SK-N-SH (cell line): ENCODE measurements around the gene FYN. TPM values are rescaled to one million over a fixed set of nuclear protein-coding genes. Genes with fewer than 3 reads are reported as not detected.
"Not testable (repeated sequence)": the region's sequence is repeated elsewhere in the genome, so short reads cannot be mapped to it uniquely, and the experiment has no call there.

ENCODE experiments used
- CTCF ChIA-PET: fragments of 300-600, 350-600 bp; formaldehyde crosslinking; extraction: SDS; loops from one replicate; lab custom pipeline; 2021; lab: Yijun Ruan, JAX
- POLR2A ChIA-PET: fragments of 350-600 bp; sonication (Branson Sonifier 250); formaldehyde crosslinking; extraction: SDS; loops from one replicate; lab custom pipeline; 2020; ENCODE audit warnings: antibody characterized with exemption, inconsistent platforms; lab: Yijun Ruan, JAX
- DNase-seq: peaks from one replicate; pipeline ENCODE4 v3.0.0; 2012
- H2AFZ ChIP-seq: fragments of 200-600 bp; sonication (generic); 2 replicates; pipeline ENCODE4 v1.8.1; 2016; ENCODE audit warnings: antibody characterized with exemption, mild to moderate bottlenecking, low read depth
- H3F3A ChIP-seq: fragments of 200-600 bp; sonication (generic); replicated peaks from 2 replicates; pipeline ENCODE3; 2016; ENCODE audit warnings: antibody characterized with exemption, mild to moderate bottlenecking; ENCODE audit not compliant: insufficient read depth
- H3K27ac ChIP-seq, 2 experiments: fragments of 200-500 bp in 1 of 2; fragments of 200-600 bp in 1 of 2; sonication (Bioruptor generic) in 1 of 2; sonication (generic), shearing (Covaris generic) in 1 of 2; 2 replicates each; pipeline versions ENCODE4 v1.5.1 to v1.6.1; 2014 to 2016; ENCODE audit warnings: low read depth in 2 of 2, inconsistent platforms in 1 of 2, low read length in 1 of 2, mild to moderate bottlenecking in 1 of 2, mixed read lengths in 1 of 2
- H3K27me3 ChIP-seq: fragments of 200-600 bp; sonication (generic), shearing (Covaris generic); 2 replicates; pipeline ENCODE4 v1.6.1; 2016; ENCODE audit warnings: mixed run types; ENCODE audit not compliant: insufficient read depth
- H3K36me3 ChIP-seq, 2 experiments: fragments of 200-500 bp in 1 of 2; fragments of 200-600 bp in 1 of 2; sonication (Bioruptor generic) in 1 of 2; sonication (generic) in 1 of 2; replicated peaks in 1 of 2; 2 replicates each; pipeline versions ENCODE3 to v1.5.1; 2014 to 2016; ENCODE audit warnings: low read length in 1 of 2, mild to moderate bottlenecking in 1 of 2; ENCODE audit not compliant: insufficient read depth in 2 of 2, control insufficient read depth in 1 of 2
- H3K4me1 ChIP-seq, 2 experiments: fragments of 200-500 bp in 1 of 2; fragments of 200-600 bp in 1 of 2; sonication (Bioruptor generic) in 1 of 2; sonication (generic), shearing (Covaris generic) in 1 of 2; 2 replicates each; pipeline versions ENCODE4 v1.5.1 to v1.6.1; 2014 to 2016; ENCODE audit warnings: low read depth in 1 of 2, low read length in 1 of 2, mixed run types in 1 of 2; ENCODE audit not compliant: insufficient read depth in 2 of 2, control insufficient read depth in 1 of 2
- H3K4me2 ChIP-seq: fragments of 200-600 bp; sonication (generic), shearing (Covaris generic); 2 replicates; pipeline ENCODE4 v1.6.1; 2017; ENCODE audit warnings: mixed run types
- H3K4me3 ChIP-seq, 2 experiments: fragments of 200-500 bp in 1 of 2; fragments of 200-600 bp in 1 of 2; sonication (Bioruptor generic) in 1 of 2; sonication (generic), shearing (Covaris generic) in 1 of 2; 2 replicates each; pipeline versions ENCODE4 v1.5.1 to v1.8.1; 2014 to 2016; ENCODE audit warnings: low read depth in 2 of 2, inconsistent platforms in 1 of 2, low read length in 1 of 2, mild to moderate bottlenecking in 1 of 2, mixed read lengths in 1 of 2, moderate library complexity in 1 of 2
- H3K79me2 ChIP-seq: fragments of 200-600 bp; sonication (generic); 2 replicates; pipeline ENCODE4 v1.8.1; 2017; ENCODE audit warnings: mild to moderate bottlenecking; ENCODE audit not compliant: insufficient read depth
- H3K9ac ChIP-seq: fragments of 200-600 bp; sonication (generic); 2 replicates; pipeline ENCODE4 v1.6.1; 2017; ENCODE audit warnings: mixed run types
- H3K9me2 ChIP-seq: fragments of 200-600 bp; sonication (generic); 2 replicates; pipeline ENCODE4 v1.6.1; 2017; ENCODE audit warnings: mixed run types
- H3K9me3 ChIP-seq: fragments of 200-600 bp; sonication (generic); 2 replicates; pipeline ENCODE4 v1.6.1; 2017; ENCODE audit warnings: mixed run types, mild to moderate bottlenecking, moderate library complexity
- H4K20me1 ChIP-seq: fragments of 200-600 bp; sonication (generic); 2 replicates; pipeline ENCODE4 v1.6.1; 2017; ENCODE audit warnings: mild to moderate bottlenecking, mixed run types; ENCODE audit not compliant: insufficient read depth
- EP300 ChIP-seq, 2 experiments: IDR thresholded peaks; 2 replicates each; pipeline versions ENCODE4 v1.4.0 to v1.6.1; 2012; ENCODE audit warnings: borderline replicate concordance in 1 of 2, low read depth in 1 of 2, low read length in 1 of 2
- FOXM1 ChIP-seq: IDR thresholded peaks from 2 replicates; pipeline ENCODE4 v1.4.0; 2012; ENCODE audit warnings: low read depth, mild to moderate bottlenecking
- JUND ChIP-seq: IDR thresholded peaks from 2 replicates; pipeline ENCODE4 v1.4.0; 2012
- MXI1 ChIP-seq: IDR thresholded peaks from 2 replicates; pipeline ENCODE4 v1.6.1; 2012; ENCODE audit warnings: mild to moderate bottlenecking, low read depth, low read length, improper control_type of control experiment
- NFIC ChIP-seq: IDR thresholded peaks from 2 replicates; pipeline ENCODE4 v1.4.0; 2012; ENCODE audit warnings: borderline replicate concordance
- POLR2AphosphoS5 ChIP-seq: IDR thresholded peaks from 2 replicates; pipeline ENCODE4 v1.6.1; 2012; ENCODE audit warnings: low read depth, low read length
- RCOR1 ChIP-seq: fragments of 150-350 bp; IDR thresholded peaks from 2 replicates; pipeline ENCODE4 v1.6.1; 2017; ENCODE audit warnings: antibody characterized with exemption, low read length
- TAF1 ChIP-seq: IDR thresholded peaks from 2 replicates; pipeline ENCODE4 v1.6.1; 2012; ENCODE audit warnings: low read depth, mild to moderate bottlenecking, low read length, moderate library complexity, borderline replicate concordance
- WGBS: methylation state at CpG from one replicate; pipeline ENCODE4 v1.1.6; 2017; ENCODE audit warnings: low lambda C conversion rate; 5-methylcytosine and 5-hydroxymethylcytosine counted together
- polyA plus RNA-seq, 3 experiments: library from polyadenylated mRNA; depleted of rRNA; stranded (reverse); fragments of >200 nt; gene quantifications; 2 replicates each; pipeline ENCODE4 v1.2.3, GENCODE V29; 2012
- TF ChIP-seq, protein P1 (sequence below): IDR thresholded peaks from 2 replicates; pipeline ENCODE4; 2012

The FYN gene
- polyA plus RNA-seq, 1 of the 3 experiments (the other 2 are of a cell fraction), result 31.0 TPM

DNA sequence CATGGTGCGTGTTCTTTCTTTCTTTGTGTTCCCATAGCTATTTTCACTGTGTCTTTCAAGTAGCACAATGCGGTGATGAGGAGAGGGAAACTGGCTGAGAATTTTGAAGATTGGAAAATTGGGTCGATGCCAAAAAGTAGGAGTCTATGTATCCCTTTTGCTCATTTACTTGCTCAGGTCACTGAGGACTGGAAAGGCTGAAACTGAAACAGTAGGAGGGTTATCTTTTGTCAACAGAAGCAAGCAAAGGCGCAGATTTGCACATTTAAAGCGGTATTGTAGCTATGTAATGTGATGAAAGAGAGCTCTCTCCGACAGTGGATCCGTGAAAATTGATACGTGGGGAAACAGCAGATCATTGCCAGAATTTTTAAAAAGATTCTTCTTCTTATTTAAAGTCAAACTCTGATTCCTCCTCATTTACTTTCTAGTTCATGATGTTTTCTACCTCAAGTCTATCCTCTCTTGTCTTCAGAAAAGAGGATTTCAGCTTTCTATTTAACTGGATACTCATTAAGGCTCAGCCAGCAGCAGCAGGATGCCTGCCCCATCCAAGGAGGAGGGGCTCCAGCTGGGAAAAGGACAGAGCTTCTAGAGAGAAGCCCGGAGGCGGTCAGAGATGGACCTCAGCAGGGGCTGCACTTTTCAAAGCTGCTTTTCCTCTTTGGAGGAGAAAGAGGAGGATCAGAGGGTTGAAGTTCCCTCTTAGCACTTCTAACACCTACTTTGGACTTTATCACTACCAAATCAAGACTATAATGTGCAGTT is 15.9 kb upstream of the FYN start:
- Histone ChIP-seq H3K4me2 (no peak overlapping the region), H4K20me1 (no peaks in the 10 kb centered on the region), H2AFZ (peak overlapping the region; percentile 61; the same call in 1 of the 2 replicates), H3K27me3 (no peaks in the 10 kb centered on the region), H3K36me3 (no peaks in the 10 kb centered on the region), H3K4me1 (peaks cover 3 to 6% of the 10 kb centered on the region in 2 experiments; a peak in 3 of 4 replicates), H3F3A (no peaks in the 10 kb centered on the region), H3K4me3 (no peak overlapping the region; a peak in 1 of 4 replicates), H3K9me2 (no peaks in the 10 kb centered on the region), H3K79me2 (no peaks in the 10 kb centered on the region), H3K9ac (no peak overlapping the region), H3K9me3 (no peaks in the 10 kb centered on the region), H3K27ac (no peak overlapping the region; a peak in 1 of 4 replicates)
- 58% methylated on average over 10 of the region's 10 CpGs for WGBS
- CTCF ChIA-PET, result interaction anchor here (0.6 to 1.8 kb wide), 4 partner anchors 10 to 179 kb away, joined by 3 to 6 read pairs (median 3); partner anchors contain the start of gene FYN
- POLR2A ChIA-PET, result interaction anchor here (0.7 kb wide), 1 partner anchor 179 kb away, joined by 3 read pairs; no protein-coding TSS in a partner anchor
- peak; percentile 66 for DNase-seq
- TF ChIP-seq POLR2AphosphoS5 (no peak), TAF1 (no peak), RCOR1 (no peak), MXI1 (no peak), FOXM1 (no peak), NFIC (no peak), EP300 (IDR thresholded peaks at IDR 0.05; ENCODE audit: borderline replicate concordance in 1 of 2, low read depth in 1 of 2, low read length in 1 of 2) (no peak), JUND (no peak)
- TF ChIP-seq, protein P1, sequence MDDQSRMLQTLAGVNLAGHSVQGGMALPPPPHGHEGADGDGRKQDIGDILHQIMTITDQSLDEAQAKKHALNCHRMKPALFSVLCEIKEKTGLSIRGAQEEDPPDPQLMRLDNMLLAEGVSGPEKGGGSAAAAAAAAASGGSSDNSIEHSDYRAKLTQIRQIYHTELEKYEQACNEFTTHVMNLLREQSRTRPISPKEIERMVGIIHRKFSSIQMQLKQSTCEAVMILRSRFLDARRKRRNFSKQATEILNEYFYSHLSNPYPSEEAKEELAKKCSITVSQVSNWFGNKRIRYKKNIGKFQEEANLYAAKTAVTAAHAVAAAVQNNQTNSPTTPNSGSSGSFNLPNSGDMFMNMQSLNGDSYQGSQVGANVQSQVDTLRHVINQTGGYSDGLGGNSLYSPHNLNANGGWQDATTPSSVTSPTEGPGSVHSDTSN, result no peak

GRCh38 chr6:111886793-111887192 is 13.5 kb upstream of the FYN start:
- H3K27ac ChIP-seq, POLR2A ChIA-PET, H3K4me1 ChIP-seq, H3K4me3 ChIP-seq, H2AFZ ChIP-seq, H3K79me2 ChIP-seq, H3K4me2 ChIP-seq, H3K9ac ChIP-seq, H3K27me3 ChIP-seq, DNase-seq, H4K20me1 ChIP-seq, H3K36me3 ChIP-seq, H3K9me3 ChIP-seq, H3K9me2 ChIP-seq, H3F3A ChIP-seq: not testable (repeated sequence)
- WGBS, result 70% methylated on average over 2 of the region's 2 CpGs
- CTCF ChIA-PET, result interaction anchor here (1.3 kb wide), 1 partner anchor 13 kb away, joined by 3 read pairs; the partner anchor contains the start of gene FYN
